Loucy (cell line): ENCODE results near the gene GPR137.

Experiments used
- H2AFZ ChIP-seq: fragments of 200-600 bp; sonication (generic); 2 replicates; pipeline ENCODE4 v1.6.0; 2016; ENCODE audit warnings: antibody characterized with exemption, mild to moderate bottlenecking, low read length, moderate library complexity
- H3F3A ChIP-seq: fragments of 200-600 bp; 2 replicates; pipeline ENCODE4 v1.6.0; 2016; ENCODE audit warnings: antibody characterized with exemption, low read depth, mild to moderate bottlenecking
- H3K27me3 ChIP-seq: fragments of 200-600 bp; sonication (generic); 2 replicates; pipeline ENCODE4 v1.6.1; 2014; ENCODE audit warnings: low read length, mild to moderate bottlenecking; ENCODE audit not compliant: insufficient read depth, poor library complexity, severe bottlenecking
- H3K36me3 ChIP-seq: fragments of 200-600 bp; sonication (generic); 2 replicates; pipeline ENCODE4 v1.6.1; 2016; ENCODE audit warnings: low read length; ENCODE audit not compliant: insufficient read depth
- H3K4me1 ChIP-seq: fragments of 200-600 bp; sonication (generic); 2 replicates; pipeline ENCODE4 v1.5.1; 2014; ENCODE audit warnings: low read length, mild to moderate bottlenecking; ENCODE audit not compliant: insufficient read depth, poor library complexity, severe bottlenecking
- H3K4me2 ChIP-seq: fragments of 200-600 bp; sonication (generic); 2 replicates; pipeline ENCODE4 v1.6.0; 2014; ENCODE audit warnings: antibody characterized with exemption, low read length, low read depth, mild to moderate bottlenecking; ENCODE audit not compliant: poor library complexity, severe bottlenecking
- H3K4me3 ChIP-seq: fragments of 200-600 bp; sonication (generic); 2 replicates; pipeline ENCODE4 v1.5.1; 2014; ENCODE audit warnings: low read length, mild to moderate bottlenecking, mixed read lengths; ENCODE audit not compliant: poor library complexity, severe bottlenecking
- H3K79me2 ChIP-seq: fragments of 200-600 bp; sonication (generic); 2 replicates; pipeline ENCODE4 v1.6.1; 2014; ENCODE audit warnings: low read length; ENCODE audit not compliant: insufficient read depth
- H3K9ac ChIP-seq: fragments of 200-600 bp; sonication (generic); 2 replicates; pipeline ENCODE4 v1.6.0; 2014; ENCODE audit warnings: mild to moderate bottlenecking, low read depth, low read length, moderate library complexity; ENCODE audit not compliant: poor library complexity, severe bottlenecking
- H3K9me2 ChIP-seq: fragments of 200-600 bp; sonication (generic); replicated peaks from 2 replicates; pipeline ENCODE4 v1.6.1; 2016; ENCODE audit warnings: low read depth, low read length, mixed read lengths
- H3K9me3 ChIP-seq: fragments of 200-600 bp; sonication (generic); 2 replicates; pipeline ENCODE4 v1.6.1; 2014; ENCODE audit warnings: mild to moderate bottlenecking, antibody characterized with exemption, low read length, low read depth; ENCODE audit not compliant: insufficient read depth
- H4K20me1 ChIP-seq: fragments of 200-600 bp; sonication (generic); 2 replicates; pipeline ENCODE4 v1.6.0; 2014; ENCODE audit warnings: antibody characterized with exemption, low read length, mild to moderate bottlenecking; ENCODE audit not compliant: insufficient read depth, poor library complexity, severe bottlenecking
- EZH2phosphoT487 ChIP-seq: fragments of 200-600 bp; IDR thresholded peaks from 2 replicates; pipeline ENCODE4 v1.6.1; 2018; ENCODE audit warnings: antibody characterized with exemption, mild to moderate bottlenecking, moderate library complexity, borderline replicate concordance
- TF ChIP-seq, protein P1 (sequence below): fragments of 200-600 bp; sonication (generic); conservative IDR thresholded peaks from 2 replicates; pipeline ENCODE4 v1.5.1; 2014; ENCODE audit warnings: mild to moderate bottlenecking, antibody characterized with exemption, low read length

The GPR137 gene

DNA sequence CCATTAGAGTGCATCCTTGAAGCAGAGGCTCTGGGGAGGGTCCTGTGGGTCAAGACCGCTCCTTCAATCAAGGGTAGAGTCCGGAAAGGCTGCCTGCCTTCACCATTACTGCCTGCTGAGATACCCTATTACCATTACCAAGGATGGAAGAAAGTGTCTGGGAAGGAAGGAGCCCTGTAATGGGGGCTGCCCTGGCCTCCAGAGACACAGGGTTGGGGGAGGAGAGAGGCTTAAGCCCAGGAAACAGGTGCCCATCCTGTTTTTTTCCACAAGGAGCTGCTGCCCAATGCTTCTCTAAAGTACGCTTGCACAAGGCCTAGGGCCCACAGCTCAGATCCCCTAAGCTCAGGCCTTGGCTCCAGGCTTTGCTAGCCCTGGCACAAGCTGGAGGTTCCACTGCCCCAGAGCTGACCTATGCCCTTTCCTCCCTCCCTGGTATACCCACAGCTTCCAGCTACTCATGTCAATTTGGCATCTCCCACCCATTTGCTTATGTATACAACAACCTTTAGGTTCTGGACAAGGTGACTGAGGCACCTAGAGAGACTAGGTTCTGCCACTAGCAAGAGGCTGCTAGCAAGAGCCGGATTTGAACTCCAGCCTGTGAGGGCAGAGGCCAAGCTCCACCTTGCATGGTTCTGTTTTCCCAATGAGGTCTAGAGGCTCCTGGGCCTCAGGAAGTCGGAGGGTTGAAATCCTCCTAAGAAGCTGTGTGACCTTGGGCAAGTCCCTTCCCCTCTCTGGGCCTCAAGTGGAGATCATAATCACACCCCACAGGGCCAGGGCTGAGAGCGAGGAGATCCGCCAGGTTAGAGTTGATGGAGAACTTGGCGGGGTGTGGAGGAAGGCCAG lies 35.9 kb upstream of the GPR137 start:
- no peak overlapping the region for H3K9ac ChIP-seq
- no peak overlapping the region for H3K4me3 ChIP-seq
- peaks cover 35% of the 10 kb centered on the region for H3K4me1 ChIP-seq

DNA sequence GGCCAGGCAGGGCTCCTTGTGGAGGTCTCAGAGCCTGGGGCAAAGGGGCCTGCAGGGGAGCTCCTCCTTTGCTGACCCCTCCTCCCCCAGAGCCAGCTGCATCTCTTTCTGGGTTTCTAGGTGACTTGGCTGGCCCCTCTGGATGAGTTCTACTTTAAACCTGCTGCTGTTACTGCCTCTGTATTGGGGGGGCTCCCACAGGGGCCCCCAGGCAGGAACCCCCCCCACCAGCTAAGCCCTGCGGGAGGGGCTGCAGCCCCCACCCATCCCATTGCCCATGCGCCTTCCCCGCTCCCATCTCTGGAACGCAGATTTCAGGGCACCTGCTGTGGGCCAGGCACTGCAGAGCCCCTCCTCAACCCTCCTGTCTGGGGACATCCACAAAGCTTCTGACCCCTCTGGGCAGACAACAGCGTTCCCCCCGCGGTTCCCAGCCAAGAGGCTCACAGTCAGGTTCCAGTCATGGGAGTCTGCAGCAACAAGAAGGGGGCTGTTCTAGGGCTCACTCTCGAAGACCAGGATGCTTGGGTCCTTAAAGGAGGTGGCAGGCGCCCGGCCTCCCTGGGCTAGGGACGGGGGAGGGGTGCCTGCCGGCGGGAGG lies 35.1 kb upstream of the GPR137 start:
- Histone ChIP-seq H3F3A (peaks cover 3% of the 10 kb centered on the region; the same call in 1 of the 2 replicates), H3K9ac (peak overlapping the region; percentile 67), H3K79me2 (peaks cover 14% of the 10 kb centered on the region), H2AFZ (peak overlapping the region; percentile 99), H3K9me2 (no peaks in the 10 kb centered on the region), H3K4me2 (peak overlapping the region; percentile 89), H3K36me3 (no peaks in the 10 kb centered on the region), H3K4me3 (peak overlapping the region; percentile 84), H3K4me1 (peaks cover 30% of the 10 kb centered on the region), H3K27me3 (no peaks in the 10 kb centered on the region), H3K9me3 (no peaks in the 10 kb centered on the region), H4K20me1 (peaks cover 6% of the 10 kb centered on the region)
- TF ChIP-seq EZH2phosphoT487 = no peak
- TF ChIP-seq, protein P1, sequence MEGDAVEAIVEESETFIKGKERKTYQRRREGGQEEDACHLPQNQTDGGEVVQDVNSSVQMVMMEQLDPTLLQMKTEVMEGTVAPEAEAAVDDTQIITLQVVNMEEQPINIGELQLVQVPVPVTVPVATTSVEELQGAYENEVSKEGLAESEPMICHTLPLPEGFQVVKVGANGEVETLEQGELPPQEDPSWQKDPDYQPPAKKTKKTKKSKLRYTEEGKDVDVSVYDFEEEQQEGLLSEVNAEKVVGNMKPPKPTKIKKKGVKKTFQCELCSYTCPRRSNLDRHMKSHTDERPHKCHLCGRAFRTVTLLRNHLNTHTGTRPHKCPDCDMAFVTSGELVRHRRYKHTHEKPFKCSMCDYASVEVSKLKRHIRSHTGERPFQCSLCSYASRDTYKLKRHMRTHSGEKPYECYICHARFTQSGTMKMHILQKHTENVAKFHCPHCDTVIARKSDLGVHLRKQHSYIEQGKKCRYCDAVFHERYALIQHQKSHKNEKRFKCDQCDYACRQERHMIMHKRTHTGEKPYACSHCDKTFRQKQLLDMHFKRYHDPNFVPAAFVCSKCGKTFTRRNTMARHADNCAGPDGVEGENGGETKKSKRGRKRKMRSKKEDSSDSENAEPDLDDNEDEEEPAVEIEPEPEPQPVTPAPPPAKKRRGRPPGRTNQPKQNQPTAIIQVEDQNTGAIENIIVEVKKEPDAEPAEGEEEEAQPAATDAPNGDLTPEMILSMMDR = no peak

More for the DNA sequence above, 35.9 kb upstream of the GPR137 start:
- peaks cover 21% of the 10 kb centered on the region for H3K79me2 ChIP-seq
- TF ChIP-seq, protein P1 = no peak
- no peak for TF ChIP-seq EZH2phosphoT487
- H3K27me3 ChIP-seq = no peaks in the 10 kb centered on the region
- H3K9me2 ChIP-seq = no peaks in the 10 kb centered on the region
- no peaks in the 10 kb centered on the region for H3K9me3 ChIP-seq
- peaks cover 3% of the 10 kb centered on the region; the same call in 1 of the 2 replicates for H3F3A ChIP-seq
- peaks cover 14% of the 10 kb centered on the region for H4K20me1 ChIP-seq
- no peaks in the 10 kb centered on the region for H3K36me3 ChIP-seq
- H3K4me2 ChIP-seq = peak overlapping the region; percentile 89
- no peak overlapping the region for H2AFZ ChIP-seq

DNA sequence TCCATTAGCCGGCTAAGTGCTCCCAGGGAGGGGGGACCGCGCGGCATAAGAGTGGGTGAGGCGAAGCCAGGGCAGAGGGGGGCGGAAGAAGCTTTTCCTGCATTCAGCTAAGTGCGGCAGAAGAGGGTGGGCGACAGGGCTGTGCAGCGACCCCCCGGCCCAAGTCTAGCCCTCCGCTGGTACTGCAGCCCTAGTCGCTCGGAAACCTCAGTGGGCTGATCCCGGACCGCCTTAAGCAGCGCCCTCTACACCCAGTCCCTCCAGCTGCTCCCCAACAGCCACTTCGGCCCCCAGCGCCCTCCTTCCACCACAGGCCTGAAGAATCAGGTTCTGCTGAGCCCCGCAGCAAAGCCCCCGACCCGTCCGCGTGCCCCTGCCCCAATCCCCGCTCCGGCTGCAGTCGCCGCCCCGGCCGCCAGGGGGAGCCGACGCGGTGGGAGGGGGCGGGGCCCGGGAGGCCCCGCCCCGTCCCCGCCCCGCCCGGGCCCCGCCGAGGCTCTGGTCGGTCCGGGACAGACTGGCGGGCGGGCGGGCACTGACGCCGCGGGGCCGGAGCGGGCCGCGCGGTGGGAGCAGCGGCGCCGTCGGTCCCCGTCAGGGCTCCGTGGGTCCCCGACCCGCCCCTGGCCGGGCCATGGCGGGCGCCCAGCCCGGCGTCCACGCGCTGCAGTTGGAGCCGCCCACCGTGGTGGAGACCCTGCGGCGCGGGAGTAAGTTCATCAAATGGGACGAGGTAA lies 34.5 kb upstream of the GPR137 start, which contains the start of gene PLCB3:
TSS of gene PLCB3 (plus strand) at position 515 of the 737 bp plus-strand sequence. CDS start at position 635, 120 bp downstream.
- Histone ChIP-seq H3K4me3 (peak within 1 kb of the TSS; percentile 84), H2AFZ (peak within 1 kb of the TSS; percentile 99), H4K20me1 (no peaks in the 10 kb centered on the region), H3K4me2 (peak within 1 kb of the TSS; percentile 89), H3K9me3 (no peaks in the 10 kb centered on the region), H3F3A (peaks cover 3% of the 10 kb centered on the region; the same call in 1 of the 2 replicates), H3K4me1 (peaks cover 30% of the 10 kb centered on the region), H3K27me3 (no peaks in the 10 kb centered on the region), H3K9me2 (no peaks in the 10 kb centered on the region), H3K79me2 (peaks cover 7% of the 10 kb centered on the region), H3K36me3 (no peaks in the 10 kb centered on the region), H3K9ac (peak within 1 kb of the TSS; percentile 68)
- TF ChIP-seq EZH2phosphoT487 = no peak
- TF ChIP-seq, protein P1 = peak; percentile 64
